Mesenchymal stem cell (in vitro differentiated cells and primary cell): ENCODE measurements around the gene NPAS2.

ENCODE experiments used
- DNase-seq: peaks from one replicate; pipeline ENCODE4 v3.0.0-alpha.2; 2013
- H2AFZ ChIP-seq: one replicate; pipeline ENCODE4 v1.6.1; 2013; ENCODE audit warnings: low read depth, mild to moderate bottlenecking, control low read depth, inconsistent platforms, low read length, moderate library complexity
- H2AK5ac ChIP-seq: 2 replicates; pipeline ENCODE4 v1.6.1; 2013; ENCODE audit warnings: low read length, moderate library complexity, mild to moderate bottlenecking, inconsistent platforms; ENCODE audit not compliant: severe bottlenecking
- H2BK120ac ChIP-seq: one replicate; pipeline ENCODE4 v1.6.1; 2013; ENCODE audit warnings: low read depth, mild to moderate bottlenecking, inconsistent platforms, low read length, moderate library complexity
- H2BK12ac ChIP-seq, 2 experiments: one replicate each; pipeline ENCODE4 v1.6.1; 2013; ENCODE audit warnings: inconsistent platforms in 2 of 2, low read length in 2 of 2, mild to moderate bottlenecking in 2 of 2, moderate library complexity in 2 of 2, control low read depth in 1 of 2
- H2BK15ac ChIP-seq: one replicate; pipeline ENCODE4 v1.6.1; 2013; ENCODE audit warnings: mild to moderate bottlenecking, low read depth, inconsistent platforms; ENCODE audit not compliant: poor library complexity, severe bottlenecking
- H2BK5ac ChIP-seq: 2 replicates; pipeline ENCODE4 v1.6.1; 2013; ENCODE audit warnings: low read depth, mild to moderate bottlenecking, low read length, control low read depth, inconsistent platforms; ENCODE audit not compliant: poor library complexity, severe bottlenecking
- H3K14ac ChIP-seq, 2 experiments: one replicate each; pipeline ENCODE4 v1.6.1; 2013; ENCODE audit warnings: inconsistent platforms in 2 of 2, low read length in 2 of 2, control low read depth in 1 of 2, mild to moderate bottlenecking in 1 of 2, moderate library complexity in 1 of 2
- H3K18ac ChIP-seq, 2 experiments: one replicate each; pipeline ENCODE4 v1.6.1; 2013; ENCODE audit warnings: inconsistent platforms in 2 of 2, low read length in 2 of 2, control low read depth in 1 of 2, low read depth in 1 of 2, mild to moderate bottlenecking in 1 of 2
- H3K23ac ChIP-seq, 2 experiments: one replicate each; pipeline ENCODE4 v1.6.1; 2013; ENCODE audit warnings: inconsistent platforms in 2 of 2, low read length in 2 of 2, mild to moderate bottlenecking in 2 of 2, moderate library complexity in 2 of 2, control low read depth in 1 of 2
- H3K27ac ChIP-seq: 2 replicates; pipeline ENCODE4 v1.5.1; 2013; ENCODE audit warnings: mild to moderate bottlenecking, moderate library complexity, low read length, control low read depth, inconsistent platforms; ENCODE audit not compliant: poor library complexity, severe bottlenecking
- H3K27me3 ChIP-seq, 2 experiments: 2 replicates each; pipeline versions ENCODE4 v1.6.1 to v1.7.0; 2013; ENCODE audit warnings: low read length in 2 of 2, mild to moderate bottlenecking in 2 of 2, moderate library complexity in 2 of 2, control low read depth in 1 of 2, inconsistent platforms in 1 of 2; ENCODE audit not compliant: control insufficient read depth in 1 of 2, insufficient read depth in 1 of 2
- H3K36me3 ChIP-seq, 2 experiments: 2 replicates each; pipeline versions ENCODE4 v1.6.1 to v1.7.0; 2013; ENCODE audit warnings: low read length in 2 of 2, control low read depth in 1 of 2, inconsistent platforms in 1 of 2, low read depth in 1 of 2, mild to moderate bottlenecking in 1 of 2; ENCODE audit not compliant: insufficient read depth in 2 of 2, control insufficient read depth in 1 of 2
- H3K4ac ChIP-seq, 2 experiments: one replicate each; pipeline ENCODE4 v1.6.1; 2013; ENCODE audit warnings: inconsistent platforms in 2 of 2, low read length in 2 of 2, mild to moderate bottlenecking in 2 of 2, moderate library complexity in 2 of 2, control low read depth in 1 of 2, low read depth in 1 of 2
- H3K4me1 ChIP-seq: 2 replicates; pipeline ENCODE4 v1.6.1; 2013; ENCODE audit warnings: low read depth, low read length, control low read depth; ENCODE audit not compliant: control insufficient read depth, insufficient read depth
- H3K4me2 ChIP-seq: 2 replicates; pipeline ENCODE4 v1.6.1; 2013; ENCODE audit warnings: low read length, mild to moderate bottlenecking, inconsistent platforms; ENCODE audit not compliant: poor library complexity, severe bottlenecking
- H3K4me3 ChIP-seq, 2 experiments: 2 replicates each; pipeline versions ENCODE4 v1.5.1 to v1.7.0; 2013; ENCODE audit warnings: low read length in 2 of 2, mild to moderate bottlenecking in 2 of 2, control low read depth in 1 of 2, low read depth in 1 of 2; ENCODE audit not compliant: insufficient read depth in 1 of 2
- H3K79me1 ChIP-seq: replicated peaks from 2 replicates; pipeline ENCODE4 v1.6.1; 2013; ENCODE audit warnings: mild to moderate bottlenecking, control low read depth, low read length, inconsistent platforms; ENCODE audit not compliant: poor library complexity, severe bottlenecking
- H3K9ac ChIP-seq: 2 replicates; pipeline ENCODE4 v1.7.0; 2013; ENCODE audit warnings: mild to moderate bottlenecking, low read length, moderate library complexity
- H3K9me3 ChIP-seq: 2 replicates; pipeline ENCODE4 v1.7.0; 2013; ENCODE audit warnings: mild to moderate bottlenecking, low read length; ENCODE audit not compliant: control insufficient read depth
- H4K8ac ChIP-seq: one replicate; pipeline ENCODE4 v1.6.1; 2013; ENCODE audit warnings: inconsistent platforms, mild to moderate bottlenecking, low read length, moderate library complexity
- H4K91ac ChIP-seq: one replicate; pipeline ENCODE4 v1.6.1; 2013; ENCODE audit warnings: mild to moderate bottlenecking, low read length, inconsistent platforms
- WGBS: methylation state at CpG from one replicate; pipeline ENCODE4 v1.1.7; 2013; ENCODE audit warnings: mixed read lengths; 5-methylcytosine and 5-hydroxymethylcytosine counted together

The NPAS2 gene

GRCh38 chr2:100962366-100963025, 142.6 kb downstream of the NPAS2 start:
- H3K9me3 ChIP-seq = no peaks in the 10 kb centered on the region
- H2BK12ac ChIP-seq = no peak overlapping the region
- no peak overlapping the region for H4K91ac ChIP-seq
- 97% methylated on average over 12 of the region's 12 CpGs for WGBS
- DNase-seq = no peak
- H3K4me2 ChIP-seq = no peak overlapping the region
- no peak overlapping the region for H2AFZ ChIP-seq
- peak overlapping the region in 1 of 2 experiments; percentile 36 for H3K14ac ChIP-seq
- H3K4ac ChIP-seq = no peak overlapping the region
- H3K27me3 ChIP-seq = peaks cover 0 to 3% of the 10 kb centered on the region in 2 experiments
- no peaks in the 10 kb centered on the region for H3K79me1 ChIP-seq
- no peak overlapping the region for H2BK5ac ChIP-seq
- H2BK15ac ChIP-seq = no peak overlapping the region
- H3K23ac ChIP-seq = no peak overlapping the region
- no peak overlapping the region for H3K27ac ChIP-seq
- no peaks in the 10 kb centered on the region for H3K36me3 ChIP-seq
- no peak overlapping the region for H2BK120ac ChIP-seq
- no peak overlapping the region for H3K9ac ChIP-seq
- peaks cover 2% of the 10 kb centered on the region for H3K4me1 ChIP-seq
- H3K18ac ChIP-seq = no peak overlapping the region
- H4K8ac ChIP-seq = no peak overlapping the region
- no peak overlapping the region for H2AK5ac ChIP-seq
- no peak overlapping the region for H3K4me3 ChIP-seq

GRCh38 chr2:100963026-100963375, 143.1 kb downstream of the NPAS2 start:
- Histone ChIP-seq H2BK15ac (no peak overlapping the region), H3K14ac (no peak overlapping the region), H3K18ac (no peak overlapping the region), H3K4ac (no peak overlapping the region), H3K79me1 (no peaks in the 10 kb centered on the region), H2AFZ (no peak overlapping the region), H3K27ac (no peak overlapping the region), H4K8ac (no peak overlapping the region), H2BK5ac (no peak overlapping the region), H2BK12ac (no peak overlapping the region), H3K23ac (no peak overlapping the region), H3K36me3 (peaks cover 0 to 4% of the 10 kb centered on the region in 2 experiments), H3K27me3 (peaks cover 0 to 3% of the 10 kb centered on the region in 2 experiments), H3K4me2 (no peak overlapping the region), H2AK5ac (no peak overlapping the region), H3K4me3 (no peak overlapping the region), H4K91ac (no peak overlapping the region), H3K9me3 (no peaks in the 10 kb centered on the region), H3K4me1 (peaks cover 2% of the 10 kb centered on the region), H3K9ac (no peak overlapping the region), H2BK120ac (no peak overlapping the region)
- DNase-seq = no peak
- WGBS = 93% methylated on average over 3 of the region's 4 CpGs

GRCh38 chr2:100964222-100964621, 144.3 kb downstream of the NPAS2 start:
- no peak overlapping the region for H2BK15ac ChIP-seq
- no peak overlapping the region for H3K23ac ChIP-seq
- H3K9ac ChIP-seq = no peak overlapping the region
- H3K4me3 ChIP-seq = no peak overlapping the region
- no peak overlapping the region for H4K8ac ChIP-seq
- H2BK5ac ChIP-seq = no peak overlapping the region
- H3K4me1 ChIP-seq = peaks cover 2% of the 10 kb centered on the region
- H3K4ac ChIP-seq = no peak overlapping the region
- H2AFZ ChIP-seq = no peak overlapping the region
- H3K4me2 ChIP-seq = no peak overlapping the region
- no peak overlapping the region for H3K14ac ChIP-seq
- no peak overlapping the region for H3K27ac ChIP-seq
- 59% methylated on average over 12 of the region's 12 CpGs for WGBS
- H3K9me3 ChIP-seq = no peaks in the 10 kb centered on the region
- peaks cover 0 to 13% of the 10 kb centered on the region in 2 experiments for H3K36me3 ChIP-seq
- no peak overlapping the region for H2BK12ac ChIP-seq
- no peaks in the 10 kb centered on the region for H3K27me3 ChIP-seq
- DNase-seq = no peak
- H2BK120ac ChIP-seq = no peak overlapping the region
- H3K79me1 ChIP-seq = no peaks in the 10 kb centered on the region
- no peak overlapping the region for H4K91ac ChIP-seq
- H3K18ac ChIP-seq = no peak overlapping the region
- no peak overlapping the region for H2AK5ac ChIP-seq

- DNase-seq = no peak
- Histone ChIP-seq H3K9me3 (no peaks in the 10 kb centered on the region), H3K4ac (no peak overlapping the region), H3K79me1 (no peaks in the 10 kb centered on the region), H3K4me1 (peaks cover 2% of the 10 kb centered on the region), H3K27me3 (no peaks in the 10 kb centered on the region), H3K9ac (peak overlapping the region; percentile 13), H2AK5ac (no peak overlapping the region), H3K14ac (no peak overlapping the region), H2BK12ac (no peak overlapping the region), H3K18ac (no peak overlapping the region), H4K8ac (no peak overlapping the region), H3K27ac (no peak overlapping the region), H4K91ac (no peak overlapping the region), H2BK15ac (no peak overlapping the region), H3K4me2 (no peak overlapping the region), H2BK120ac (no peak overlapping the region), H3K36me3 (peaks cover 0 to 18% of the 10 kb centered on the region in 2 experiments), H3K4me3 (no peak overlapping the region), H2BK5ac (no peak overlapping the region), H3K23ac (no peak overlapping the region), H2AFZ (no peak overlapping the region)
- 86% methylated on average over 11 of the region's 11 CpGs for WGBS
Observed at GRCh38 chr2:100964681-100965169, 144.8 kb downstream of the NPAS2 start.
